ENCODE results near the gene KLHL29. TPM values are rescaled to one million over a fixed set of nuclear protein-coding genes. Genes with fewer than 3 reads are reported as not detected.

Gene KLHL29
- total RNA-seq, 1 experiment from 2014 or later = 16.7 TPM

DNA sequence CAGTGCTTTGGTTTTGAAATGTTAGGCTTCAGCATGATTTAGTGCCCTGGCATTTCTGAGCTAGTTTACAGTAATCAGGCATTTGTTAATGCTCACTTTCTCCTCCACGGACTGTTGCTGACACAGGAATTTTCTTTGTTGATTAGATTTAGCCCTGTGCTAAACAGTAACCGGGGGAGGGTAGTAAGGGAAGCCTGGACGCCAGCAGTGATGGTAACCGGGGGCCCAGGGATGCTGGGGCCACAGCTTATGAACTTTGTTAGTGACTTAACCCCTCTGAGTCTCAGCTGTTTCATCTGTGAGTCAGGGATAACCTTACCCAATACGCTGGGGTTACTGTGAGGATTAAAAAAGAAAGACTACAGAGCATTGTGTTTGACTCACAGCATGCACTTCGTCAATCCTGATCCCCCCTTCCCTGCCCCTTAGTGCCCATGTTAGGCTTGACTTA lies 33.5 kb downstream of the KLHL29 start:
- Histone ChIP-seq H2AFZ (ENCODE audit: low read depth, low read length, poor library complexity, severe bottlenecking) (no peak overlapping the region), H3K36me3 (ENCODE audit: control insufficient read depth in 1 of 2, insufficient read depth in 2 of 2, low read length in 2 of 2) (no peaks in the 10 kb centered on the region), H3K27me3 (ENCODE audit: insufficient read depth, low read length) (no peaks in the 10 kb centered on the region), H4K20me1 (ENCODE audit: insufficient read depth) (no peaks in the 10 kb centered on the region), H3K27ac (ENCODE audit: low read depth, low read length) (no peak overlapping the region), H3K9me3 (ENCODE audit: control insufficient read depth in 1 of 2, insufficient read depth in 1 of 2, low read depth in 1 of 2, low read length in 2 of 2) (no peaks in the 10 kb centered on the region), H3K9me2 (ENCODE audit: insufficient read depth) (no peaks in the 10 kb centered on the region), H3K9ac (ENCODE audit: low read length) (no peak overlapping the region), H3K4me3 (replicated peaks in 1 of 2; ENCODE audit: low read depth in 1 of 2, low read length in 2 of 2) (no peak overlapping the region), H3K79me2 (ENCODE audit: insufficient read depth, low read length) (peaks cover 13% of the 10 kb centered on the region; the same call in 1 of the 2 replicates), H3K4me2 (ENCODE audit: low read length) (no peak overlapping the region), H3K4me1 (ENCODE audit: control insufficient read depth in 1 of 2, insufficient read depth in 2 of 2, low read length in 2 of 2) (peaks cover 0 to 11% of the 10 kb centered on the region in 2 experiments; a peak in 2 of 4 replicates)
- CTCF ChIA-PET = no interaction called here
- ATAC-seq = no peak
- RAD21 ChIA-PET (ENCODE audit: low non-redundant PET in 1 of 2, low total read pairs in 2 of 2, uncharacterized antibody in 2 of 2, unreplicated experiment in 2 of 2) = no interaction called here
- no peak for DNase-seq (ENCODE audit: low read depth, low spot score)
- intact Hi-C loops (cut with micrococcal nuclease) = no loop called here
- TF ChIP-seq EGR1 (IDR thresholded peaks at IDR 0.05; ENCODE audit: low read depth) (no peak), MAX (IDR thresholded peaks at IDR 0.05) (no peak), CTCF (IDR thresholded peaks at IDR 0.05 in 2 of 3, conservative IDR thresholded peaks at IDR 0.05 in 1 of 3; ENCODE audit: borderline replicate concordance in 1 of 3, insufficient read depth in 1 of 3, low read depth in 2 of 3, low read length in 2 of 3) (no peak), ZNF274 (IDR thresholded peaks at IDR 0.05; ENCODE audit: low read depth, low read length) (no peak), YY1 (IDR thresholded peaks at IDR 0.05; ENCODE audit: extremely low read depth, insufficient replicate concordance, low read depth, low read length) (no peak), CBX3 (IDR thresholded peaks at IDR 0.05; ENCODE audit: low read depth) (no peak), CEBPB (IDR thresholded peaks at IDR 0.05; ENCODE audit: low read depth) (no peak), ATF3 (IDR thresholded peaks at IDR 0.05) (no peak), TCF7L2 (IDR thresholded peaks at IDR 0.05; ENCODE audit: borderline replicate concordance, extremely low read depth, insufficient read depth, insufficient read length) (no peak)
- TF ChIP-seq, protein P1, sequence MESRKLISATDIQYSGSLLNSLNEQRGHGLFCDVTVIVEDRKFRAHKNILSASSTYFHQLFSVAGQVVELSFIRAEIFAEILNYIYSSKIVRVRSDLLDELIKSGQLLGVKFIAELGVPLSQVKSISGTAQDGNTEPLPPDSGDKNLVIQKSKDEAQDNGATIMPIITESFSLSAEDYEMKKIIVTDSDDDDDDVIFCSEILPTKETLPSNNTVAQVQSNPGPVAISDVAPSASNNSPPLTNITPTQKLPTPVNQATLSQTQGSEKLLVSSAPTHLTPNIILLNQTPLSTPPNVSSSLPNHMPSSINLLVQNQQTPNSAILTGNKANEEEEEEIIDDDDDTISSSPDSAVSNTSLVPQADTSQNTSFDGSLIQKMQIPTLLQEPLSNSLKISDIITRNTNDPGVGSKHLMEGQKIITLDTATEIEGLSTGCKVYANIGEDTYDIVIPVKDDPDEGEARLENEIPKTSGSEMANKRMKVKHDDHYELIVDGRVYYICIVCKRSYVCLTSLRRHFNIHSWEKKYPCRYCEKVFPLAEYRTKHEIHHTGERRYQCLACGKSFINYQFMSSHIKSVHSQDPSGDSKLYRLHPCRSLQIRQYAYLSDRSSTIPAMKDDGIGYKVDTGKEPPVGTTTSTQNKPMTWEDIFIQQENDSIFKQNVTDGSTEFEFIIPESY (IDR thresholded peaks at IDR 0.05; ENCODE audit: extremely low read depth, insufficient replicate concordance, low read length) = no peak
- no TSS peak for BruUV-seq (replicated peaks)
- POLR2A ChIA-PET = no interaction called here
